Psoas muscle (tissue), 8 donors: ENCODE results near the gene NME3. TPM values are rescaled to one million over a fixed set of nuclear protein-coding genes. Genes with fewer than 3 reads are reported as not detected.

Source experiments
- ATAC-seq, 4 donors: fragments of 200-7000 bp; cut with Tn5 transposase; one replicate each; pipeline ENCODE4 v1.9.1; 2020; ENCODE audit warnings: moderate library complexity in 3 of 4, mild to moderate bottlenecking in 2 of 4
- DNase-seq, 2 donors: peaks; one replicate each; pipeline ENCODE4 v3.0.0-alpha.2; 2020
- H3K27ac ChIP-seq: fragments of 200-600 bp; one replicate; pipeline ENCODE4 v1.8.0; 2022
- H3K27me3 ChIP-seq, 3 donors: fragments of 200-600 bp in 1 of 3; one replicate each; pipeline versions ENCODE4 v1.6.1 to v1.8.0; 2013 to 2022; ENCODE audit warnings: low read length in 2 of 3, mild to moderate bottlenecking in 2 of 3, moderate library complexity in 1 of 3; ENCODE audit not compliant: insufficient read depth in 3 of 3
- H3K36me3 ChIP-seq, 2 donors: fragments of 200-600 bp in 1 of 2; one replicate each; pipeline versions ENCODE4 v1.6.1 to v1.8.0; 2013 to 2022; ENCODE audit warnings: low read depth in 1 of 2, mild to moderate bottlenecking in 1 of 2, moderate library complexity in 1 of 2; ENCODE audit not compliant: insufficient read depth in 1 of 2
- H3K4me1 ChIP-seq: fragments of 200-600 bp; one replicate; pipeline ENCODE4 v1.8.0; 2022
- H3K4me3 ChIP-seq: fragments of 200-600 bp; one replicate; pipeline ENCODE4 v1.8.0; 2022; ENCODE audit warnings: mild to moderate bottlenecking
- H3K9me3 ChIP-seq: fragments of 200-600 bp; one replicate; pipeline ENCODE4 v1.8.0; 2022
- CTCF ChIP-seq: fragments of 200-600 bp; IDR thresholded peaks from one replicate; pipeline ENCODE4 v1.8.0; 2022; ENCODE audit warnings: antibody characterized with exemption
- WGBS, 3 donors: extraction: QIAGEN DNeasy Blood & Tissue Kit; methylation state at CpG; one replicate each; pipeline versions ENCODE4 v1.1.6 to v1.1.7; 2013; 5-methylcytosine and 5-hydroxymethylcytosine counted together
- intact Hi-C, 2 donors: fragments of 100-400 bp; cut with DNase I; formaldehyde crosslinking; loops; one replicate each; pipeline versions ENCODE4 v1.11.0 to v1.14.2; 2022
- polyA plus RNA-seq, 3 donors: library from polyadenylated mRNA; stranded (reverse); fragments of 200-250 nt; gene quantifications; one replicate each; pipeline ENCODE4 v1.2.3, GENCODE V29; 2013
- total RNA-seq, 4 donors: library from RNA; stranded (reverse); fragmentation: NEBNext Ultra II Directional in 2 of 4; extraction: Animal tissue kit (Norgen Biotek cat#: 25700) in 2 of 4; gene quantifications; one replicate each; pipeline versions ENCODE4 v1.2.1 to v1.2.4, GENCODE V29; 2021 to 2023
- donor health status: healthy with polysubstance abuse.
- donor health status: DM: no; HTN: no; CAD: no; lungs with moderate emphysema.
- donor health status: Bipolar disorder and iron deficiency.
- donor health status: healthy.
- donor health status: DM: yes; HTN: yes; CAD: no.
- donor health status: DM: no; HTN: no; CAD: no.
- donor health status: DM: no; HTN: no; CAD: no.
- donor health status: DM: yes; HTN: yes; CAD: no.

NME3 gene
- total and polyA plus RNA-seq, 7 donors = 9.9 to 27.1 (median 18.8) TPM

GRCh38 chr16:1721372-1721771 lies 50.0 kb downstream of the NME3 start:
- intact Hi-C loops = no loop called here
- ATAC-seq = no peak
- no peak for DNase-seq
- H3K4me3 ChIP-seq = no peak overlapping the region
- H3K27ac ChIP-seq = peak overlapping the region; percentile 75
- H3K27me3 ChIP-seq = no peaks in the 10 kb centered on the region
- no peak for TF ChIP-seq CTCF
- peaks cover 24% of the 10 kb centered on the region for H3K4me1 ChIP-seq
- no peaks in the 10 kb centered on the region for H3K9me3 ChIP-seq
- peaks cover 0 to 21% of the 10 kb centered on the region in 2 donors for H3K36me3 ChIP-seq
- 97 to 98% (median 98%) methylated on average over 9 of the region's 9 CpGs for WGBS, 3 donors

Other genes starting within 250 kb of the NME3 start
- gene TMEM204, start 237.9 kb downstream of the NME3 start, total RNA-seq = 10 to 100 TPM in 2 of 4 donors, 1 to 10 TPM in 2; 7.5 to 21.7 (median 10.2) TPM
- gene TMEM204, start 237.9 kb downstream of the NME3 start, polyA plus RNA-seq = 10 to 100 TPM; 11.8 to 22.3 (median 12.0) TPM
- gene IFT140, start 159.5 kb downstream of the NME3 start, total RNA-seq = 1 to 10 TPM; 3.0 to 5.0 (median 4.2) TPM
- 1 to 10 TPM; 2.6 to 3.9 (median 3.0) TPM for gene IFT140, start 159.5 kb downstream of the NME3 start, polyA plus RNA-seq
- 10 to 100 TPM in 2 of 4 donors, 1 to 10 TPM in 2; 7.6 to 13.1 (median 10.5) TPM for gene CRAMP1, start 159.2 kb downstream of the NME3 start, total RNA-seq
- 1 to 10 TPM; 3.3 to 8.6 (median 3.8) TPM for gene CRAMP1, start 159.2 kb downstream of the NME3 start, polyA plus RNA-seq
- gene JPT2, start 93.3 kb downstream of the NME3 start, total RNA-seq = 10 to 100 TPM; 21.4 to 30.6 (median 25.1) TPM
- gene JPT2, start 93.3 kb downstream of the NME3 start, polyA plus RNA-seq = 10 to 100 TPM; 14.4 to 27.7 (median 14.6) TPM
- gene MAPK8IP3, start 65.3 kb downstream of the NME3 start, total RNA-seq = 10 to 100 TPM; 22.6 to 31.6 (median 24.9) TPM
- gene MAPK8IP3, start 65.3 kb downstream of the NME3 start, polyA plus RNA-seq = 10 to 100 TPM; 11.7 to 17.0 (median 13.4) TPM
- gene EME2, start 1.3 kb upstream of the NME3 start, total RNA-seq = 10 to 100 TPM in 1 of 4 donors, 1 to 10 TPM in 3; 4.3 to 11.3 (median 5.9) TPM
- gene EME2, start 1.3 kb upstream of the NME3 start, polyA plus RNA-seq = 1 to 10 TPM; 2.6 to 5.2 (median 4.5) TPM
- gene MRPS34, start 1.6 kb upstream of the NME3 start, total RNA-seq = 10 to 100 TPM; 56.3 to 75.1 (median 71.4) TPM
- gene MRPS34, start 1.6 kb upstream of the NME3 start, polyA plus RNA-seq = 100 to 1,000 TPM in 2 of 3 donors, 10 to 100 TPM in 1; 85.6 to 172 (median 138) TPM
- 10 to 100 TPM; 38.4 to 59.5 (median 49.9) TPM for gene SPSB3, start 11.0 kb upstream of the NME3 start, total RNA-seq
- 100 to 1,000 TPM in 1 of 3 donors, 10 to 100 TPM in 2; 26.3 to 108 (median 78.1) TPM for gene SPSB3, start 11.0 kb upstream of the NME3 start, polyA plus RNA-seq
- gene NUBP2, start 11.4 kb upstream of the NME3 start, total RNA-seq = 10 to 100 TPM; 34.7 to 44.7 (median 38.5) TPM
- gene NUBP2, start 11.4 kb upstream of the NME3 start, polyA plus RNA-seq = 10 to 100 TPM; 61.9 to 96.0 (median 76.1) TPM
- gene IGFALS, start 22.2 kb upstream of the NME3 start, total RNA-seq = under 1 TPM in 1 of 4 donors, not detected in 3; 0.22 TPM
- under 1 TPM; 0.12 to 0.38 (median 0.14) TPM for gene IGFALS, start 22.2 kb upstream of the NME3 start, polyA plus RNA-seq
- 100 to 1,000 TPM; 123 to 167 (median 157) TPM for gene HAGH, start 55.3 kb upstream of the NME3 start, total RNA-seq
- 100 to 1,000 TPM; 112 to 277 (median 186) TPM for gene HAGH, start 55.3 kb upstream of the NME3 start, polyA plus RNA-seq
- gene FAHD1, start 55.7 kb upstream of the NME3 start, total RNA-seq = 10 to 100 TPM; 23.2 to 28.1 (median 24.1) TPM
- 10 to 100 TPM; 27.0 to 63.8 (median 30.2) TPM for gene FAHD1, start 55.7 kb upstream of the NME3 start, polyA plus RNA-seq
- not detected for gene MEIOB, start 100.6 kb upstream of the NME3 start, total RNA-seq
- not detected for gene MEIOB, start 100.6 kb upstream of the NME3 start, polyA plus RNA-seq
- not detected for gene HS3ST6, start 146.9 kb upstream of the NME3 start, total RNA-seq
- gene HS3ST6, start 146.9 kb upstream of the NME3 start, polyA plus RNA-seq = not detected
- gene MSRB1, start 171.7 kb upstream of the NME3 start, total RNA-seq = 10 to 100 TPM; 44.2 to 65.3 (median 53.2) TPM
- 10 to 100 TPM; 50.4 to 83.4 (median 76.1) TPM for gene MSRB1, start 171.7 kb upstream of the NME3 start, polyA plus RNA-seq
- 100 to 1,000 TPM; 205 to 296 (median 233) TPM for gene RPL3L, start 183.1 kb upstream of the NME3 start, total RNA-seq
- 100 to 1,000 TPM; 116 to 315 (median 188) TPM for gene RPL3L, start 183.1 kb upstream of the NME3 start, polyA plus RNA-seq
- gene NDUFB10, start 188.0 kb upstream of the NME3 start, total RNA-seq = 100 to 1,000 TPM; 350 to 465 (median 373) TPM
- 100 to 1,000 TPM; 753 to 870 (median 797) TPM for gene NDUFB10, start 188.0 kb upstream of the NME3 start, polyA plus RNA-seq
- 1,000 to 10,000 TPM; 1,044 to 1,902 (median 1,426) TPM for gene RPS2, start 193.3 kb upstream of the NME3 start, total RNA-seq
- gene RPS2, start 193.3 kb upstream of the NME3 start, polyA plus RNA-seq = 1,000 to 10,000 TPM; 2,097 to 3,940 (median 2,652) TPM
- not detected for gene RNF151, start 195.3 kb upstream of the NME3 start, total RNA-seq
- gene RNF151, start 195.3 kb upstream of the NME3 start, polyA plus RNA-seq = not detected
- 10 to 100 TPM; 31.5 to 41.8 (median 40.7) TPM for gene TBL3, start 200.5 kb upstream of the NME3 start, total RNA-seq
- 10 to 100 TPM; 51.6 to 78.0 (median 55.8) TPM for gene TBL3, start 200.5 kb upstream of the NME3 start, polyA plus RNA-seq
- gene NOXO1, start 209.9 kb upstream of the NME3 start, total RNA-seq = under 1 TPM in 1 of 4 donors, not detected in 3; 0.20 TPM
- gene NOXO1, start 209.9 kb upstream of the NME3 start, polyA plus RNA-seq = under 1 TPM; 0.27 to 0.77 (median 0.39) TPM
- gene GFER, start 212.7 kb upstream of the NME3 start, total RNA-seq = 10 to 100 TPM; 18.9 to 34.2 (median 28.4) TPM
- 10 to 100 TPM; 40.0 to 53.2 (median 43.5) TPM for gene GFER, start 212.7 kb upstream of the NME3 start, polyA plus RNA-seq
- gene SYNGR3, start 218.4 kb upstream of the NME3 start, total RNA-seq = under 1 TPM in 3 of 4 donors, not detected in 1; 0.24 to 0.52 (median 0.25) TPM
- under 1 TPM; 0.24 to 0.85 (median 0.25) TPM for gene SYNGR3, start 218.4 kb upstream of the NME3 start, polyA plus RNA-seq
- 10 to 100 TPM; 27.4 to 46.6 (median 44.8) TPM for gene ZNF598, start 238.3 kb upstream of the NME3 start, total RNA-seq
- 10 to 100 TPM; 35.6 to 58.8 (median 51.9) TPM for gene ZNF598, start 238.3 kb upstream of the NME3 start, polyA plus RNA-seq
- gene NPW, start 248.2 kb upstream of the NME3 start, total RNA-seq = under 1 TPM in 1 of 4 donors, not detected in 3; 0.66 TPM
- under 1 TPM in 2 of 3 donors, not detected in 1; 0.14 to 0.43 TPM for gene NPW, start 248.2 kb upstream of the NME3 start, polyA plus RNA-seq